ENCODE measurements around the gene RBM6.

DNA sequence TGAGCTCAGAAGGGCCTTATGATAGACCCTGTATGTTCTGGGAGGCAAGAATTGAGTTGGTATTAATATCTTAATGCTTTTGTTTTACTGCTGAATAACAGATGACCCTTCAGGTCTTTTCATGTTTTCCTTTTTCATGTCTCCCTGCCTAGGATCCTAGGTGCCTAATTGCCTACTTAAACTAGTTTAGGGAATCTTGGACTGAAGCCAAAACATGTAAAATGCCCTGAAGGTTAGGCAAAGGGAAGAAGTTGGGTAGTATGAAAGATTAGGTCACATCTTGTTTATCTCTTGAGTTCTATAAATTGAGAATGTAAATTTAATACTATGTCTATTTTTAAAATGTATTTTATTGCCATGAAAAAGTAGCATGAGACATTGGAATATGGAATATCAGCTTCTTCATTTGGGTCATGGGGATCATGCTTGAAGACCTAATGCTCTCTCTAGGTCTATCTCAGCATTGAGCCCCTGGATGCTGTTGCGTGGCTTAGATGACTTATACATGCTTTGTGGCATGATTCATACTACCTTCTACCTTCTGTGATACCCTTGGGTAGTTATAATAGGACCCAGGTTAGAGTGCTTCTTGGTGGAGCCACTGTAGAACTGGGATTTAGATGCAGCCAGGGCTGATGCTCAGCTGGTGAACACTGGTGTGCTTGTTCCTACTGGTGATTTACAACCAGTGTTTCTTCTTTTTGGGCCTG lies 26.4 kb downstream of the RBM6 start:
- TF ChIP-seq, protein P1, sequence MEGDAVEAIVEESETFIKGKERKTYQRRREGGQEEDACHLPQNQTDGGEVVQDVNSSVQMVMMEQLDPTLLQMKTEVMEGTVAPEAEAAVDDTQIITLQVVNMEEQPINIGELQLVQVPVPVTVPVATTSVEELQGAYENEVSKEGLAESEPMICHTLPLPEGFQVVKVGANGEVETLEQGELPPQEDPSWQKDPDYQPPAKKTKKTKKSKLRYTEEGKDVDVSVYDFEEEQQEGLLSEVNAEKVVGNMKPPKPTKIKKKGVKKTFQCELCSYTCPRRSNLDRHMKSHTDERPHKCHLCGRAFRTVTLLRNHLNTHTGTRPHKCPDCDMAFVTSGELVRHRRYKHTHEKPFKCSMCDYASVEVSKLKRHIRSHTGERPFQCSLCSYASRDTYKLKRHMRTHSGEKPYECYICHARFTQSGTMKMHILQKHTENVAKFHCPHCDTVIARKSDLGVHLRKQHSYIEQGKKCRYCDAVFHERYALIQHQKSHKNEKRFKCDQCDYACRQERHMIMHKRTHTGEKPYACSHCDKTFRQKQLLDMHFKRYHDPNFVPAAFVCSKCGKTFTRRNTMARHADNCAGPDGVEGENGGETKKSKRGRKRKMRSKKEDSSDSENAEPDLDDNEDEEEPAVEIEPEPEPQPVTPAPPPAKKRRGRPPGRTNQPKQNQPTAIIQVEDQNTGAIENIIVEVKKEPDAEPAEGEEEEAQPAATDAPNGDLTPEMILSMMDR (IDR thresholded peaks at IDR 0.05) = no peak
- no peak for TF ChIP-seq EP300 (IDR thresholded peaks at IDR 0.05)
- TF ChIP-seq POLR2A (IDR thresholded peaks at IDR 0.05) = no peak

Data from tibial nerve (tissue), 4 donors.